GM19468 (cell line): Measurements from ENCODE around the gene NHLH1.

Experiments used
- ATAC-seq: cut with Tn5 transposase; IDR thresholded peaks from one replicate; pipeline ENCODE4 v1.9.1; 2021; ENCODE audit warnings: mild to moderate bottlenecking, moderate library complexity, moderate number of reproducible peaks; ENCODE audit not compliant: unreplicated experiment; ENCODE audit errors: extremely low read depth

NHLH1 gene

GRCh38 chr1:160407839-160408801 is 41.2 kb downstream of the NHLH1 start:
- ATAC-seq = no peak

- no peak for ATAC-seq
Measured at GRCh38 chr1:160408864-160409263, 42.0 kb downstream of the NHLH1 start.

- no peak for ATAC-seq
Measured at GRCh38 chr1:160409486-160409885, 42.6 kb downstream of the NHLH1 start.

- no peak for ATAC-seq
Measured at GRCh38 chr1:160410406-160411005, 43.6 kb downstream of the NHLH1 start.

GRCh38 chr1:160411271-160412027 is 44.6 kb downstream of the NHLH1 start:
- no peak for ATAC-seq

GRCh38 chr1:160412028-160412362 is 45.1 kb downstream of the NHLH1 start:
- ATAC-seq = no peak

GRCh38 chr1:160413716-160414115 is 46.8 kb downstream of the NHLH1 start:
- no peak for ATAC-seq

- ATAC-seq = no peak
Measured at GRCh38 chr1:160414881-160415280, 48.0 kb downstream of the NHLH1 start.

- no peak for ATAC-seq
Measured at GRCh38 chr1:160415696-160416290, 48.9 kb downstream of the NHLH1 start.

- ATAC-seq = no peak
Measured at GRCh38 chr1:160416369-160416768, 49.5 kb downstream of the NHLH1 start.

GRCh38 chr1:160418483-160418882 is 51.6 kb downstream of the NHLH1 start:
- no peak for ATAC-seq

GRCh38 chr1:160419150-160419837 is 52.4 kb downstream of the NHLH1 start:
- ATAC-seq = no peak

GRCh38 chr1:160419838-160420169 is 52.9 kb downstream of the NHLH1 start:
- no peak for ATAC-seq

- ATAC-seq = no peak
Measured at GRCh38 chr1:160420881-160421842, 54.3 kb downstream of the NHLH1 start.

GRCh38 chr1:160421881-160422280 is 55.0 kb downstream of the NHLH1 start:
- no peak for ATAC-seq
